Activated B cell treated with CpG ODN at 0.5 μM for 24 hours (primary cell): ENCODE measurements around the gene NDE1. TPM values are rescaled to one million over a fixed set of nuclear protein-coding genes. Genes with fewer than 3 reads are reported as not detected.
"Not testable (repeated sequence)": the region's sequence is repeated elsewhere in the genome, so short reads cannot be mapped to it uniquely, and the experiment has no call there.

Source experiments
- ATAC-seq: fragments of 200-7000 bp; cut with Tn5 transposase; one replicate; pipeline ENCODE4 v1.10.0; 2021; ENCODE audit warnings: low read depth, mild to moderate bottlenecking, moderate library complexity
- CTCF ChIA-PET: fragments of 350-600 bp; sonication (Branson Sonifier 250); formaldehyde crosslinking; loops from one replicate; lab custom pipeline; 2021; ENCODE audit warnings: antibody characterized with exemption; lab: Charles Lee
- POLR2A ChIA-PET: fragments of 350-600 bp; sonication (Branson Sonifier 250); formaldehyde crosslinking; loops from one replicate; lab custom pipeline; 2021; ENCODE audit warnings: antibody characterized with exemption; lab: Charles Lee
- DNase-seq: peaks from one replicate; pipeline ENCODE4 v3.0.0; 2022
- H3K27ac Mint-ChIP-seq: one replicate; pipeline ENCODE4 v1.8.0; 2020; ENCODE audit warnings: mixed read lengths
- H3K27me3 Mint-ChIP-seq: one replicate; pipeline ENCODE4 v1.8.0; 2021; ENCODE audit warnings: mixed read lengths
- H3K36me3 Mint-ChIP-seq: one replicate; pipeline ENCODE4 v1.8.0; 2021; ENCODE audit warnings: low read depth, mixed read lengths
- H3K4me1 Mint-ChIP-seq: one replicate; pipeline ENCODE4 v1.8.0; 2021; ENCODE audit warnings: mixed read lengths
- H3K4me3 Mint-ChIP-seq: one replicate; pipeline ENCODE4 v1.8.0; 2020; ENCODE audit warnings: mild to moderate bottlenecking, mixed read lengths
- H3K9me3 Mint-ChIP-seq: one replicate; pipeline ENCODE4 v1.8.0; 2020; ENCODE audit warnings: mixed read lengths
- intact Hi-C: fragments of 100-400 bp; cut with micrococcal nuclease; formaldehyde crosslinking; loops from one replicate; pipeline ENCODE4 v1.15.1; 2024
- total RNA-seq: library from RNA; stranded (reverse); gene quantifications from 2 replicates; pipeline ENCODE4 v1.2.3, GENCODE V29; 2022
- TF ChIP-seq, protein P1 (sequence below): fragments of 200-600 bp; IDR thresholded peaks from one replicate; pipeline ENCODE4 v1.8.0; 2022; ENCODE audit warnings: antibody characterized with exemption, mild to moderate bottlenecking

NDE1 gene
- total RNA-seq, 1 donor from 2014 or later, result 163 TPM

DNA sequence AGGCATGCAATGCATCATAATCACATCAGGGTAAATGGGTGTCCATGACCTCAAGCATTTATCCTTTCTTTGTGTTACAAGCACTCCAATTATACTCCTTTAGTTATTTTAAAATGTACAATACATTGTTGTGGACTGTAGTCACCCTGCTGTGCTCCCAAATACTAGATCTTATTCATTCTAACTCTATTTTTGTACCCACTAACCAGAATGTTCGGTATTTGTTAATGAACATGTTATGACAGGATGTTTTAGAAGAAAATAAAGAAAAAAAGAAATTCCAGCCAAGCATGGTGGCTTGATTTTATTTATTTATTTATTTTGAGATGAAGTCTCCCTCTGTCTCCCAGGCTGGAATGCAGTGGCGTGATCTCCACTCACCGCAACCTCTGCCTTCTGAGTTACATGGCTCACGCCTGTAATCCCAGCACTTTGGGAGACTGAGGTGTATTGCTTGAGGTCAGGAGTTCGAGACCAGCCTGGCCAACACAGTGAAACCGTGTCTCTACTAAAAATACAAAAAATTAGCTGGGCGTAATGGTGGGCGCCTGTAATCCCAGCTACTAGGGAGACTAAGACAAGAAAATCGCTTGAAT, 1.8 kb upstream of the NDE1 start:
- ATAC-seq (no peak), DNase-seq (no peak)
- no peak overlapping the region for H3K4me3 Mint-ChIP-seq
- peaks cover 64% of the 10 kb centered on the region for H3K4me1 Mint-ChIP-seq
- TF ChIP-seq, protein P1, sequence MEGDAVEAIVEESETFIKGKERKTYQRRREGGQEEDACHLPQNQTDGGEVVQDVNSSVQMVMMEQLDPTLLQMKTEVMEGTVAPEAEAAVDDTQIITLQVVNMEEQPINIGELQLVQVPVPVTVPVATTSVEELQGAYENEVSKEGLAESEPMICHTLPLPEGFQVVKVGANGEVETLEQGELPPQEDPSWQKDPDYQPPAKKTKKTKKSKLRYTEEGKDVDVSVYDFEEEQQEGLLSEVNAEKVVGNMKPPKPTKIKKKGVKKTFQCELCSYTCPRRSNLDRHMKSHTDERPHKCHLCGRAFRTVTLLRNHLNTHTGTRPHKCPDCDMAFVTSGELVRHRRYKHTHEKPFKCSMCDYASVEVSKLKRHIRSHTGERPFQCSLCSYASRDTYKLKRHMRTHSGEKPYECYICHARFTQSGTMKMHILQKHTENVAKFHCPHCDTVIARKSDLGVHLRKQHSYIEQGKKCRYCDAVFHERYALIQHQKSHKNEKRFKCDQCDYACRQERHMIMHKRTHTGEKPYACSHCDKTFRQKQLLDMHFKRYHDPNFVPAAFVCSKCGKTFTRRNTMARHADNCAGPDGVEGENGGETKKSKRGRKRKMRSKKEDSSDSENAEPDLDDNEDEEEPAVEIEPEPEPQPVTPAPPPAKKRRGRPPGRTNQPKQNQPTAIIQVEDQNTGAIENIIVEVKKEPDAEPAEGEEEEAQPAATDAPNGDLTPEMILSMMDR, result no peak
- H3K27ac Mint-ChIP-seq, result no peak overlapping the region
- CTCF ChIA-PET, result no interaction called here
- peaks cover 23% of the 10 kb centered on the region for H3K36me3 Mint-ChIP-seq
- intact Hi-C loops, result loop anchor here (10.0 kb wide), 1 partner anchor 237 kb away; the partner anchor contains the start of gene CEP20
- no peaks in the 10 kb centered on the region for H3K9me3 Mint-ChIP-seq
- no peaks in the 10 kb centered on the region for H3K27me3 Mint-ChIP-seq
- POLR2A ChIA-PET, result no interaction called here

DNA sequence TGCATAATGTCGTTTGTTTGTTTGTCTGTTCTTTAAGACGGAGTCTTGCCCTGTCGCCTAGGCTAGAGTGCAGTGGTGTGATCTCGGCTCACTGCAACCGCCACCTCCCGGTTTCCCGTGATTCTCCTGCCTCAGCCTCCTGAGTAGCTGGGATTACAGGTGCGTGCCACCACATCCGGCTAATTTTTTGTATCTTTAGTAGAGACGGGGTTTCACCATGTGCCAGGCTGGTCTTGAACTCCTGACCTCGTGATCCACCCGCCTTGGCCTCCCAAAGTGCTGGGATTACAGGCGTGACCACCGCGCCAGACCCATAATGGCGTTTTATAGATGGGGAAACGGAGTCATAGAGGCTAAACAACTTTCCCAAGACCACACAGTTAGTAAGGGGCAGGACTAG, 734 bp upstream of the NDE1 start:
- H3K27me3 Mint-ChIP-seq, CTCF ChIA-PET, H3K9me3 Mint-ChIP-seq, DNase-seq, ATAC-seq: not testable (repeated sequence)
- Mint-ChIP-seq H3K36me3 (peaks cover 33% of the 10 kb centered on the region), H3K27ac (peak overlapping the region; percentile 85), H3K4me3 (peak overlapping the region; percentile 84), H3K4me1 (peaks cover 66% of the 10 kb centered on the region)
- POLR2A ChIA-PET, result interaction anchor here (0.5 kb wide), 1 partner anchor 211 kb away, joined by 3 read pairs; no protein-coding TSS in a partner anchor
- intact Hi-C loops, result loop anchor here (10.0 kb wide), 1 partner anchor 235 kb away; the partner anchor contains the start of gene CEP20

DNA sequence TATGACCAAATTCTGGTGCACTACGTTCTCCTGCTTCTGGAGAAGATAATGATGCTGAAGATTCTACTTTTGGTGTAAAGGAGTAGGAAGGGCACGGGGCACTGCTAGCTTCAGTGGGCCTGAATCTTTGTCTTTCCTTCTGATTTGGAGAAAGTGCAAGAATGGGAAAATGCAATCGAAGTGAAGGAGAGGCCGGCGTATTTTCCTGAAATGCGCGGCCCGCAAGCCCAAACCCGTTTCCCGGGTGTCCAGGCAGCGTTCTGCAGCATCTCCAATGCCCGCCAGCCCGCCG, 372 bp upstream of the NDE1 start:
- Mint-ChIP-seq H3K4me3 (peak overlapping the region; percentile 84), H3K36me3 (peaks cover 35% of the 10 kb centered on the region), H3K27ac (peak overlapping the region; percentile 85), H3K9me3 (no peaks in the 10 kb centered on the region), H3K27me3 (no peaks in the 10 kb centered on the region), H3K4me1 (peaks cover 63% of the 10 kb centered on the region)
- ChIA-PET CTCF (no interaction called here), POLR2A (interaction anchor here (0.5 to 4.1 kb wide), 4 partner anchors 8 to 212 kb away, joined by 3 to 52 read pairs (median 6); partner anchors contain the start of gene MARF1)
- ATAC-seq, result no peak
- TF ChIP-seq, protein P1, result no peak
- intact Hi-C loops, result loop anchor here (2.0 to 10.0 kb wide), 2 partner anchors 59 to 235 kb away; partner anchors contain the start of gene CEP20
- DNase-seq, result no peak

GRCh38 chr16:15650698-15651171, 690 bp downstream of the NDE1 start:
- Mint-ChIP-seq H3K9me3 (no peaks in the 10 kb centered on the region), H3K4me1 (peaks cover 57% of the 10 kb centered on the region), H3K27ac (peak overlapping the region; percentile 97), H3K27me3 (no peaks in the 10 kb centered on the region), H3K4me3 (peak overlapping the region; percentile 98), H3K36me3 (peaks cover 41% of the 10 kb centered on the region)
- DNase-seq (peak; percentile 40), ATAC-seq (peak; percentile 48)
- ChIA-PET POLR2A (interaction anchor here (0.6 to 4.1 kb wide), 8 partner anchors 8 to 492 kb away, joined by 3 to 52 read pairs (median 9); partner anchors contain the start of gene MARF1), CTCF (interaction anchor here (1.2 kb wide), 1 partner anchor 8 kb away, joined by 4 read pairs; the partner anchor contains the start of gene MARF1)
- TF ChIP-seq, protein P1, result no peak
- intact Hi-C loops, result loop anchor here (1.0 to 2.0 kb wide), 2 partner anchors 7 to 60 kb away; partner anchors contain the start of gene MARF1

DNA sequence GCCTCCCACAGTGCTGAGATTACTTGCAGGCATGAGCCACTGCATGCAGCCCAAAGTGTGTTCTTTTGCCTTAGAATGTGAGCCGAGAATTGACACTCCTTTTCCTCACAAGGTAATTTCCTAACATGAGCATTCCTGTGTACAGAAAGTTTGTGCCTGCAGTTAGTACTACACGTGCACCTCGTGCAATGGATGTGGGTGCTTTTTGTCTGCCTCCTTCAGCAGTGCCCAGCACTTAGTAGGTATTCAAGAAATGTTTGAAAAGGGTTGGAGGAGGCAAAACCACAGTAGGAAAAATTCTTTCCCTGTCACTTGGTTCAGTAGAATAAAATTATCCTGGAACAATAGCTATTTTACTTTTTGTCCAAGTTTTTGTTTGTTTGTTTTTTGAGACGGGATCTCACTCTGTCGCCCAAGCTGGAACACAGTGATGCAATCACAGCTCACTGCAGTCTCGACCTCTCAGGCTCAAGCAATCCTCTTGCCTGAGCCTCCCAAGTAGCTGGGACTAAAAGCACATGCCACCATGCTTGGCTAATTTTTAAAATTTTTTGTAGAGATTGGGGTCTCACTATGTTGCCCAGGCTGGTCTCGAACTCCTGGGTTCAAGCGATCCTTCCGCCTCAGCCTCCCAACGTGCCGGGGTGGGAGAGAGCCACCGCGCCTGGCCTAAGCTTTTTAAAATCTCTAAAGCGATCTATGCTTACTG, 2.4 kb downstream of the NDE1 start:
- ChIA-PET POLR2A (interaction anchor here (1.1 to 4.1 kb wide), 2 partner anchors 10 to 17 kb away, joined by 3 to 52 read pairs; partner anchors contain the start of gene MARF1), CTCF (interaction anchor here (0.6 kb wide), 1 partner anchor 10 kb away, joined by 3 read pairs; no protein-coding TSS in a partner anchor)
- no peak for ATAC-seq
- intact Hi-C loops, result no loop called here
- H3K36me3 Mint-ChIP-seq, result peaks cover 52% of the 10 kb centered on the region
- no peaks in the 10 kb centered on the region for H3K9me3 Mint-ChIP-seq
- H3K4me1 Mint-ChIP-seq, result peaks cover 54% of the 10 kb centered on the region
- no peaks in the 10 kb centered on the region for H3K27me3 Mint-ChIP-seq
- H3K4me3 Mint-ChIP-seq, result peak overlapping the region; percentile 65
- peak overlapping the region; percentile 41 for H3K27ac Mint-ChIP-seq
- TF ChIP-seq, protein P1, result no peak
- no peak for DNase-seq
